Keratinocyte (primary cell): ENCODE data around the gene ARHGEF28. TPM values are rescaled to one million over a fixed set of nuclear protein-coding genes. Genes with fewer than 3 reads are reported as not detected.

Source experiments
- DNase-seq: peaks from one replicate; pipeline ENCODE4 v3.0.0-alpha.2; 2011; ENCODE audit warnings: low read depth, missing footprints, low spot score
- FAIRE-seq: peaks from 2 replicates; lab custom pipeline; 2011; peaks lifted over from hg19 to GRCh38; lab: Jason Lieb, UNC
- H2AFZ ChIP-seq: 2 replicates; pipeline ENCODE4 v1.6.0; 2012; ENCODE audit warnings: low read length, control low read depth, inconsistent platforms; ENCODE audit not compliant: control insufficient read depth
- H3K27ac ChIP-seq: 2 replicates; pipeline ENCODE4 v1.5.1; 2011; ENCODE audit warnings: low read length; ENCODE audit not compliant: control insufficient read depth, insufficient read depth
- H3K27me3 ChIP-seq: 3 replicates; pipeline ENCODE4 v1.6.0; 2011; ENCODE audit warnings: low read length; ENCODE audit not compliant: control insufficient read depth, insufficient read depth; ENCODE audit errors: extremely low read depth
- H3K36me3 ChIP-seq, 2 experiments: 2 replicates in 1 of 2; 3 replicates in 1 of 2; pipeline ENCODE4 v1.5.1; 2011; ENCODE audit warnings: low read length in 2 of 2, mild to moderate bottlenecking in 1 of 2; ENCODE audit not compliant: control insufficient read depth in 2 of 2, insufficient read depth in 2 of 2; ENCODE audit errors: extremely low read depth in 1 of 2
- H3K4me1 ChIP-seq: 3 replicates; pipeline ENCODE4 v1.5.1; 2011; ENCODE audit warnings: low read length; ENCODE audit not compliant: control insufficient read depth, insufficient read depth; ENCODE audit errors: extremely low read depth
- H3K4me2 ChIP-seq: 3 replicates; pipeline ENCODE4 v1.6.0; 2011; ENCODE audit warnings: low read depth, low read length; ENCODE audit not compliant: control insufficient read depth, insufficient read depth; ENCODE audit errors: extremely low read depth
- H3K4me3 ChIP-seq, 3 experiments: fragments of 200-600 bp in 1 of 3; sonication (generic) in 1 of 3; 2 replicates in 2 of 3; 3 replicates in 1 of 3; pipeline ENCODE4 v1.5.1; 2011 to 2016; ENCODE audit warnings: low read length in 3 of 3, mild to moderate bottlenecking in 3 of 3, control low read depth in 2 of 3, inconsistent platforms in 1 of 3, low read depth in 1 of 3, mixed read lengths in 1 of 3, mixed run types in 1 of 3, moderate library complexity in 1 of 3; ENCODE audit not compliant: control insufficient read depth in 2 of 3, insufficient read depth in 2 of 3; ENCODE audit errors: extremely low read depth in 1 of 3
- H3K79me2 ChIP-seq: 2 replicates; pipeline ENCODE4 v1.6.0; 2012; ENCODE audit warnings: low read length; ENCODE audit not compliant: control insufficient read depth, insufficient read depth
- H3K9ac ChIP-seq: 3 replicates; pipeline ENCODE4 v1.6.0; 2011; ENCODE audit warnings: low read length; ENCODE audit not compliant: control insufficient read depth, insufficient read depth; ENCODE audit errors: extremely low read depth
- H3K9me1 ChIP-seq: 3 replicates; pipeline ENCODE4 v1.6.0; 2011; ENCODE audit warnings: low read length; ENCODE audit not compliant: control insufficient read depth, insufficient read depth; ENCODE audit errors: extremely low read depth
- H3K9me3 ChIP-seq: 2 replicates; pipeline ENCODE4 v1.5.1; 2012; ENCODE audit warnings: low read depth, low read length; ENCODE audit not compliant: control insufficient read depth
- H4K20me1 ChIP-seq: 3 replicates; pipeline ENCODE4 v1.6.0; 2011; ENCODE audit warnings: low read length; ENCODE audit not compliant: control insufficient read depth, insufficient read depth; ENCODE audit errors: extremely low read depth
- CTCF ChIP-seq, 3 experiments: IDR thresholded peaks in 1 of 3; conservative IDR thresholded peaks in 1 of 3; optimal IDR thresholded peaks in 1 of 3; 2 replicates in 2 of 3; 3 replicates in 1 of 3; pipeline versions ENCODE3 to v1.5.1; 2011; ENCODE audit warnings: low read length in 3 of 3, mild to moderate bottlenecking in 3 of 3, moderate library complexity in 2 of 3, control low read depth in 1 of 3, inconsistent platforms in 1 of 3; ENCODE audit not compliant: insufficient read depth in 2 of 3; ENCODE audit errors: extremely low read depth in 1 of 3
- EZH2 ChIP-seq: IDR thresholded peaks from one replicate; pipeline ENCODE4 v1.6.1; 2012; ENCODE audit warnings: inconsistent platforms, mild to moderate bottlenecking, low read length, moderate library complexity
- dilution Hi-C: fragments of 300-500 bp; cut with MboI; formaldehyde crosslinking; loops from one replicate; pipeline ENCODE4 v1.7.0; 2020; ENCODE audit warnings: low sequenced_read_pairs; ENCODE audit not compliant: extremely low pct_ligation_motif_present
- polyA plus RNA-seq, 5 experiments: library from polyadenylated mRNA; depleted of rRNA in 3 of 5; stranded (reverse) in 3 of 5; stranded (forward) in 1 of 5; unstranded in 1 of 5; fragments of >200 nt; gene quantifications; 1 replicate in 1 of 5; 2 replicates in 3 of 5; 3 replicates in 1 of 5; pipeline versions ENCODE4 v1.2.1 to v1.2.3, GENCODE V29; 2011 to 2012; ENCODE audit warnings: missing spikeins in 2 of 5, low read depth in 1 of 5, low replicate concordance in 1 of 5

ARHGEF28 gene
- polyA plus RNA-seq, 1 donor (not counting 4 experiments of a cell fraction or from before 2014, with no cell fraction given): 31.6 TPM

DNA sequence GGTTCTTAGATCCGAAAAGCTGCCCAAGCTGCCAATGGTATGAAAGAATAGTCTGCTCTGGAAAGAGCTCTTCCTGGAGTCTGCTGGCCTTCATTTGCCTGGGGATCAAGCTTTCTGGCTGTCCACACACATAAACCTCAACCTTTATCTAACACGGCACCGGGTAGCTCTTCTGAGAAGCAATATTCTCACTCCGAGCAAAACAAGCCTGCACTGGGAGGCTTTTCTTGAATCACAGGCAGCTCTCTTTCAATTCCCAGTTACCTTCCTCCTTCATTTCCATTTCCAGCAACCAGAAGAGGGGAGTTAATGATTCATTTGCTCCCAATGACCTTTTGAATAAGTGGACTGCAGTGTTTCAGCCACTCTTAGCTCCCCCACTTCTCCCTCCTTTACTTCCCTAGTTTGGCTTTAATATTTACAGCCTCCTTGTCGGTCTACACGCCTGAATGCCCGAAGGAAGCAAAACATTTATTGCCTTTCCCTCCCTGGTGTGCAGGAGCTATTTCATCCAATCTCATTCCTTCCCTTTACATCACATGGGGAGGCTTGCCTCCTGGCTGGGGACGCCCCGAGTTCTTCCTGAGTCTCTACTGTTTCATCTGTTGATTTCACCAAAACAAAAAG is 187.1 kb downstream of the ARHGEF28 start:
- dilution Hi-C loops: no loop called here
- H3K79me2 ChIP-seq: peaks cover 2% of the 10 kb centered on the region
- H4K20me1 ChIP-seq: no peaks in the 10 kb centered on the region
- H3K4me1 ChIP-seq: peaks cover 64% of the 10 kb centered on the region
- TF ChIP-seq CTCF (optimal IDR thresholded peaks at IDR 0.05 in 1 of 3, IDR thresholded peaks at IDR 0.05 in 1 of 3, conservative IDR thresholded peaks at IDR 0.05 in 1 of 3; ENCODE audit: extremely low read depth in 1 of 3, insufficient read depth in 2 of 3, low read length in 3 of 3): no peak
- H3K9me1 ChIP-seq: peaks cover 2% of the 10 kb centered on the region
- H3K4me2 ChIP-seq: peak overlapping the region; percentile 86
- H3K9me3 ChIP-seq: no peaks in the 10 kb centered on the region
- H3K9ac ChIP-seq: peak overlapping the region; percentile 66
- peaks cover 3 to 13% of the 10 kb centered on the region in 2 experiments for H3K36me3 ChIP-seq
- peak overlapping the region; percentile 9 to 63 (median 50) for H3K4me3 ChIP-seq
- no peaks in the 10 kb centered on the region for H3K27me3 ChIP-seq
- peak overlapping the region; percentile 90 for H3K27ac ChIP-seq
- FAIRE-seq: peak; percentile 72
- peak overlapping the region; percentile 39 for H2AFZ ChIP-seq
- no peak for DNase-seq

- Histone ChIP-seq H3K36me3 (peaks cover 5 to 8% of the 10 kb centered on the region in 2 experiments), H2AFZ (no peak overlapping the region), H3K9me3 (no peaks in the 10 kb centered on the region), H4K20me1 (no peaks in the 10 kb centered on the region), H3K79me2 (peaks cover 6% of the 10 kb centered on the region), H3K9ac (peak overlapping the region; percentile 66), H3K9me1 (no peaks in the 10 kb centered on the region), H3K4me2 (peak overlapping the region; percentile 86), H3K27me3 (no peaks in the 10 kb centered on the region), H3K4me3 (peak overlapping the region in 1 of 3 experiments; percentile 68), H3K4me1 (peaks cover 70% of the 10 kb centered on the region), H3K27ac (peak overlapping the region; percentile 90)
- no peak for TF ChIP-seq CTCF (optimal IDR thresholded peaks at IDR 0.05 in 1 of 3, IDR thresholded peaks at IDR 0.05 in 1 of 3, conservative IDR thresholded peaks at IDR 0.05 in 1 of 3; ENCODE audit: extremely low read depth in 1 of 3, insufficient read depth in 2 of 3, low read length in 3 of 3)
- no peak for TF ChIP-seq EZH2
- dilution Hi-C loops: no loop called here
- FAIRE-seq (peak; percentile 69), DNase-seq (no peak)
Measured at GRCh38 chr5:73814233-73814846, 188.3 kb downstream of the ARHGEF28 start.
